Measurements from ENCODE around the gene CAPN10.

DNA sequence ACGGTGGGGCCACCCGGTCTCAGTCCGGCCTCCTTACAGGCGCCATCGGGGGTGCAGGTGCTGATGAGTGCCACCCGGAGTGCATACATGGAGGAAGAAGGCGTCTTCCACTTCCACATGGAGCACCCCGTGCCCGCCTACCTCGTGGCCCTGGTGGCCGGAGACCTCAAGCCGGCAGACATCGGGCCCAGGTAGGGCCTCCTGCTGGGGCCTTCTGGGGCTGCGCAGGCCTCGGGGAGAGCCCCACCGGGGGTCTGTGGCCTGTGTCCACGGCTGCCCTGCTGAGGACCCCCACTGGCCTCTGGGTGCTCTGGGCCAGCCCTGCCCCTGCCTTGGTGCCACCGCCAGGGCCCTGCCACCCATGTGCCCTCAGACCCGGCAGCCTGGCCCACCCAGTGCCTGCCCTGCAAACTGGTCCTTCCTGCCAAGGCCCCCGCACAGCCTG, 13.4 kb upstream of the CAPN10 start:
- TF ChIP-seq, protein P1, sequence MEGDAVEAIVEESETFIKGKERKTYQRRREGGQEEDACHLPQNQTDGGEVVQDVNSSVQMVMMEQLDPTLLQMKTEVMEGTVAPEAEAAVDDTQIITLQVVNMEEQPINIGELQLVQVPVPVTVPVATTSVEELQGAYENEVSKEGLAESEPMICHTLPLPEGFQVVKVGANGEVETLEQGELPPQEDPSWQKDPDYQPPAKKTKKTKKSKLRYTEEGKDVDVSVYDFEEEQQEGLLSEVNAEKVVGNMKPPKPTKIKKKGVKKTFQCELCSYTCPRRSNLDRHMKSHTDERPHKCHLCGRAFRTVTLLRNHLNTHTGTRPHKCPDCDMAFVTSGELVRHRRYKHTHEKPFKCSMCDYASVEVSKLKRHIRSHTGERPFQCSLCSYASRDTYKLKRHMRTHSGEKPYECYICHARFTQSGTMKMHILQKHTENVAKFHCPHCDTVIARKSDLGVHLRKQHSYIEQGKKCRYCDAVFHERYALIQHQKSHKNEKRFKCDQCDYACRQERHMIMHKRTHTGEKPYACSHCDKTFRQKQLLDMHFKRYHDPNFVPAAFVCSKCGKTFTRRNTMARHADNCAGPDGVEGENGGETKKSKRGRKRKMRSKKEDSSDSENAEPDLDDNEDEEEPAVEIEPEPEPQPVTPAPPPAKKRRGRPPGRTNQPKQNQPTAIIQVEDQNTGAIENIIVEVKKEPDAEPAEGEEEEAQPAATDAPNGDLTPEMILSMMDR (optimal IDR thresholded peaks at IDR 0.05 in 1 of 3, IDR thresholded peaks at IDR 0.05 in 1 of 3, conservative IDR thresholded peaks at IDR 0.05 in 1 of 3; ENCODE audit: extremely low read depth in 1 of 3, insufficient read depth in 2 of 3, low read length in 3 of 3): no peak
- TF ChIP-seq EZH2 (IDR thresholded peaks at IDR 0.05; ENCODE audit: low read length): no peak

Measured in keratinocyte (primary cell).